Activated CD8-positive, alpha-beta T cell treated with anti-CD3 and anti-CD28 coated beads for 36 hours (primary cell): ENCODE results near the gene SDS. TPM values are rescaled to one million over a fixed set of nuclear protein-coding genes. Genes with fewer than 3 reads are reported as not detected.

ENCODE experiments used
- ATAC-seq: fragments of 200-7000 bp; cut with Tn5 transposase; one replicate; pipeline ENCODE4 v1.10.0; 2021; ENCODE audit warnings: mild to moderate bottlenecking, moderate library complexity
- CTCF ChIA-PET: fragments of 350-600 bp; sonication (Branson Sonifier 250); formaldehyde crosslinking; loops from one replicate; lab custom pipeline; 2021; ENCODE audit warnings: antibody characterized with exemption; lab: Charles Lee
- POLR2A ChIA-PET: fragments of 350-600 bp; sonication (Branson Sonifier 250); formaldehyde crosslinking; loops from one replicate; lab custom pipeline; 2021; ENCODE audit warnings: antibody characterized with exemption; lab: Charles Lee
- DNase-seq: peaks from one replicate; pipeline ENCODE4 v3.0.0-alpha.2; 2020
- H3K27ac Mint-ChIP-seq: one replicate; pipeline ENCODE4 v1.8.0; 2021; ENCODE audit warnings: mild to moderate bottlenecking, mixed read lengths
- H3K27me3 Mint-ChIP-seq: one replicate; pipeline ENCODE4 v1.8.0; 2021; ENCODE audit warnings: mixed read lengths
- H3K36me3 Mint-ChIP-seq: one replicate; pipeline ENCODE4 v1.8.0; 2021; ENCODE audit warnings: low read depth, mixed read lengths
- H3K4me1 Mint-ChIP-seq: one replicate; pipeline ENCODE4 v1.8.0; 2021; ENCODE audit warnings: low read depth, mixed read lengths
- H3K4me3 Mint-ChIP-seq: one replicate; pipeline ENCODE4 v1.8.0; 2021; ENCODE audit warnings: mild to moderate bottlenecking, moderate library complexity, mixed read lengths
- H3K9me3 Mint-ChIP-seq: one replicate; pipeline ENCODE4 v1.8.0; 2021; ENCODE audit warnings: mixed read lengths
- CTCF ChIP-seq: fragments of 200-600 bp; IDR thresholded peaks from one replicate; pipeline ENCODE4 v1.8.0; 2022; ENCODE audit warnings: antibody characterized with exemption, mild to moderate bottlenecking
- intact Hi-C: fragments of 100-400 bp; cut with micrococcal nuclease; formaldehyde crosslinking; loops from one replicate; pipeline ENCODE4 v1.10.0; 2022
- total RNA-seq, 2 experiments: library from RNA; stranded (reverse); gene quantifications; one replicate each; pipeline ENCODE4 v1.2.3, GENCODE V29; 2021

SDS gene
- total RNA-seq, 2 experiments from 2014 or later, result not detected

- TF ChIP-seq CTCF, result no peak
- ATAC-seq, result no peak
- ChIA-PET CTCF (no interaction called here), POLR2A (no interaction called here)
- no peaks in the 10 kb centered on the region for H3K4me1 Mint-ChIP-seq
- no peaks in the 10 kb centered on the region for H3K36me3 Mint-ChIP-seq
- peaks cover 5% of the 10 kb centered on the region for H3K27me3 Mint-ChIP-seq
- H3K4me3 Mint-ChIP-seq, result no peak overlapping the region
- DNase-seq, result no peak
- H3K27ac Mint-ChIP-seq, result no peak overlapping the region
- intact Hi-C loops, result no loop called here
- no peaks in the 10 kb centered on the region for H3K9me3 Mint-ChIP-seq
These were observed 33.5 kb upstream of the SDS start for GRCh38 chr12:113436993-113437728.

GRCh38 chr12:113436586-113436985 lies 32.9 kb upstream of the SDS start:
- H3K36me3 Mint-ChIP-seq, result no peaks in the 10 kb centered on the region
- no peak for DNase-seq
- H3K27ac Mint-ChIP-seq, result no peak overlapping the region
- no peak for TF ChIP-seq CTCF
- H3K4me3 Mint-ChIP-seq, result no peak overlapping the region
- no peaks in the 10 kb centered on the region for H3K4me1 Mint-ChIP-seq
- ChIA-PET POLR2A (no interaction called here), CTCF (no interaction called here)
- intact Hi-C loops, result no loop called here
- peaks cover 5% of the 10 kb centered on the region for H3K27me3 Mint-ChIP-seq
- no peaks in the 10 kb centered on the region for H3K9me3 Mint-ChIP-seq
- ATAC-seq, result no peak

- Mint-ChIP-seq H3K9me3 (no peaks in the 10 kb centered on the region), H3K27ac (no peak overlapping the region), H3K36me3 (no peaks in the 10 kb centered on the region), H3K4me3 (no peak overlapping the region), H3K27me3 (peaks cover 8% of the 10 kb centered on the region), H3K4me1 (no peaks in the 10 kb centered on the region)
- intact Hi-C loops, result no loop called here
- DNase-seq, result no peak
- ATAC-seq, result no peak
- ChIA-PET CTCF (interaction anchor here (1.9 kb wide), 1 partner anchor 10 kb away, joined by 5 read pairs; no protein-coding TSS in a partner anchor), POLR2A (no interaction called here)
- no peak for TF ChIP-seq CTCF
These were observed 31.7 kb upstream of the SDS start for GRCh38 chr12:113435367-113435766.

GRCh38 chr12:113432986-113433385 lies 29.3 kb upstream of the SDS start:
- ATAC-seq (no peak), DNase-seq (no peak)
- no peak overlapping the region for H3K27ac Mint-ChIP-seq
- H3K4me1 Mint-ChIP-seq, result no peaks in the 10 kb centered on the region
- CTCF ChIA-PET, result no interaction called here
- POLR2A ChIA-PET, result no interaction called here
- no peak for TF ChIP-seq CTCF
- no peaks in the 10 kb centered on the region for H3K36me3 Mint-ChIP-seq
- no peaks in the 10 kb centered on the region for H3K9me3 Mint-ChIP-seq
- peaks cover 6% of the 10 kb centered on the region for H3K27me3 Mint-ChIP-seq
- intact Hi-C loops, result no loop called here
- H3K4me3 Mint-ChIP-seq, result no peak overlapping the region

GRCh38 chr12:113428482-113428881 lies 24.8 kb upstream of the SDS start:
- Mint-ChIP-seq H3K36me3 (no peaks in the 10 kb centered on the region), H3K4me3 (no peak overlapping the region), H3K27me3 (peaks cover 8% of the 10 kb centered on the region), H3K9me3 (no peaks in the 10 kb centered on the region), H3K4me1 (no peaks in the 10 kb centered on the region), H3K27ac (no peak overlapping the region)
- DNase-seq (no peak), ATAC-seq (no peak)
- intact Hi-C loops, result no loop called here
- TF ChIP-seq CTCF, result no peak
- ChIA-PET CTCF (interaction anchor here (0.8 kb wide), 1 partner anchor 330 kb away, joined by 3 read pairs; no protein-coding TSS in a partner anchor), POLR2A (no interaction called here)
